ENCODE data around the gene AWAT2. TPM values are rescaled to one million over a fixed set of nuclear protein-coding genes. Genes with fewer than 3 reads are reported as not detected.

AWAT2 gene
- total RNA-seq, 1 donor from 2014 or later, result not detected

DNA sequence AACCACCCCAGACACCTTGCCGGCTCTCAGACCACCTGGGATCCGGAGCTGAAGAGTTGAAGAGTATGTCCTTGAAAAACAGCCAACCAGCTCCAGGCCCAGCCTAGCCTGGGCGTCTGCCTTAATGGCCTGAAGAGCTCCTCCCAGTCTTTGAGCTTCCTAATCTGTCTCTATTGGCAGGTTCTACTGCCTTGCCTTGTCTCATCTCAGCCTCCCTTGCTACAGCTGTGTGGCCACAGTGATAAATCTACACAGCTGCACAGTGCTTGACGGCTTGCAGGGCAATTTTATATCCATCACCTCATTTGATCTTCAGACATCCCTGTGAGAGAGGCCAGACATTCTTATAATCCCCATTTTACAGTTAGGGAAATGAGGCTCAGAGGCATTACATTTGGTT is 19.9 kb downstream of the AWAT2 start:
- no peak overlapping the region for H3K27ac ChIP-seq
- H3K9me3 ChIP-seq (ENCODE audit: low read depth), result no peaks in the 10 kb centered on the region
- no peaks in the 10 kb centered on the region for H3F3A ChIP-seq (ENCODE audit: low read depth)
- H3K4me2 ChIP-seq, result no peak overlapping the region
- TF ChIP-seq, protein P1, sequence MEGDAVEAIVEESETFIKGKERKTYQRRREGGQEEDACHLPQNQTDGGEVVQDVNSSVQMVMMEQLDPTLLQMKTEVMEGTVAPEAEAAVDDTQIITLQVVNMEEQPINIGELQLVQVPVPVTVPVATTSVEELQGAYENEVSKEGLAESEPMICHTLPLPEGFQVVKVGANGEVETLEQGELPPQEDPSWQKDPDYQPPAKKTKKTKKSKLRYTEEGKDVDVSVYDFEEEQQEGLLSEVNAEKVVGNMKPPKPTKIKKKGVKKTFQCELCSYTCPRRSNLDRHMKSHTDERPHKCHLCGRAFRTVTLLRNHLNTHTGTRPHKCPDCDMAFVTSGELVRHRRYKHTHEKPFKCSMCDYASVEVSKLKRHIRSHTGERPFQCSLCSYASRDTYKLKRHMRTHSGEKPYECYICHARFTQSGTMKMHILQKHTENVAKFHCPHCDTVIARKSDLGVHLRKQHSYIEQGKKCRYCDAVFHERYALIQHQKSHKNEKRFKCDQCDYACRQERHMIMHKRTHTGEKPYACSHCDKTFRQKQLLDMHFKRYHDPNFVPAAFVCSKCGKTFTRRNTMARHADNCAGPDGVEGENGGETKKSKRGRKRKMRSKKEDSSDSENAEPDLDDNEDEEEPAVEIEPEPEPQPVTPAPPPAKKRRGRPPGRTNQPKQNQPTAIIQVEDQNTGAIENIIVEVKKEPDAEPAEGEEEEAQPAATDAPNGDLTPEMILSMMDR (IDR thresholded peaks at IDR 0.05), result no peak
- TF ChIP-seq EZH2 (IDR thresholded peaks at IDR 0.05) (no peak), EZH2phosphoT487 (IDR thresholded peaks at IDR 0.05) (no peak)
- Mint-ChIP-seq H3K27ac (no peak overlapping the region), H3K4me3 (no peak overlapping the region), H3K4me1 (no peaks in the 10 kb centered on the region), H3K27me3 (ENCODE audit: insufficient read depth, low read depth) (peaks cover 9% of the 10 kb centered on the region), H3K9me3 (peaks cover 2% of the 10 kb centered on the region), H3K36me3 (no peaks in the 10 kb centered on the region)
- H4K20me1 ChIP-seq (ENCODE audit: low read depth), result no peaks in the 10 kb centered on the region
- no peaks in the 10 kb centered on the region for H3K27me3 ChIP-seq
- no peak overlapping the region for H2AFZ ChIP-seq (replicated peaks)
- no peak for DNase-seq (ENCODE audit: low spot score)
- H3K4me3 ChIP-seq, result no peak overlapping the region
- H3K4me1 ChIP-seq, result no peaks in the 10 kb centered on the region
- H3K79me2 ChIP-seq (ENCODE audit: low read depth), result no peaks in the 10 kb centered on the region
- no peak overlapping the region for H3K9ac ChIP-seq
- no peaks in the 10 kb centered on the region for H3K36me3 ChIP-seq

DNA sequence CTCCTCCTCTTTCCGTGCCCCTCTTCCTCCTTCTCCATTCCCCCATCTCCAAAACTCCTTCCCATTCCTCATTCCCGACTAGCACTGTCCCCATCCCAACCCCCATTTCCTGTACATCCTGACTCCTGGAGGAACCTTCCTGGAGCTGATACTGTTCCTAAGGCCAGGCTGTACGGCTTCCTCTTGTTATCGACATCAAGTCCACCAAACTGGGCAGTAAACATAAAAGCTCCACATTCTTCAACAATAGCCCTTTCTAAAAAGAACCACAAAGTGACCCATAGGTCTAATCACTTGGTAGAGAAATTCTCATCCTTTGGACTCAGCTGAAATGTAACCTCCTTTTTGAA is 22.9 kb downstream of the AWAT2 start:
- TF ChIP-seq EZH2phosphoT487 (IDR thresholded peaks at IDR 0.05) (no peak), EZH2 (IDR thresholded peaks at IDR 0.05) (no peak)
- TF ChIP-seq, protein P1 (IDR thresholded peaks at IDR 0.05), result no peak
- Mint-ChIP-seq H3K9me3 (peaks cover 2% of the 10 kb centered on the region), H3K27ac (no peak overlapping the region), H3K27me3 (ENCODE audit: insufficient read depth, low read depth) (peaks cover 9% of the 10 kb centered on the region), H3K36me3 (no peaks in the 10 kb centered on the region), H3K4me1 (no peaks in the 10 kb centered on the region), H3K4me3 (no peak overlapping the region)
- no peaks in the 10 kb centered on the region for H3K4me1 ChIP-seq
- no peaks in the 10 kb centered on the region for H4K20me1 ChIP-seq (ENCODE audit: low read depth)
- H3K27me3 ChIP-seq, result no peaks in the 10 kb centered on the region
- no peak overlapping the region for H3K27ac ChIP-seq
- H3K9me3 ChIP-seq (ENCODE audit: low read depth), result no peaks in the 10 kb centered on the region
- H3K9ac ChIP-seq, result no peak overlapping the region
- no peaks in the 10 kb centered on the region for H3K36me3 ChIP-seq
- H2AFZ ChIP-seq (replicated peaks), result no peak overlapping the region
- H3K79me2 ChIP-seq (ENCODE audit: low read depth), result no peaks in the 10 kb centered on the region
- H3K4me2 ChIP-seq, result no peak overlapping the region
- H3F3A ChIP-seq (ENCODE audit: low read depth), result no peaks in the 10 kb centered on the region
- DNase-seq (ENCODE audit: low spot score), result no peak
- H3K4me3 ChIP-seq, result no peak overlapping the region

DNA sequence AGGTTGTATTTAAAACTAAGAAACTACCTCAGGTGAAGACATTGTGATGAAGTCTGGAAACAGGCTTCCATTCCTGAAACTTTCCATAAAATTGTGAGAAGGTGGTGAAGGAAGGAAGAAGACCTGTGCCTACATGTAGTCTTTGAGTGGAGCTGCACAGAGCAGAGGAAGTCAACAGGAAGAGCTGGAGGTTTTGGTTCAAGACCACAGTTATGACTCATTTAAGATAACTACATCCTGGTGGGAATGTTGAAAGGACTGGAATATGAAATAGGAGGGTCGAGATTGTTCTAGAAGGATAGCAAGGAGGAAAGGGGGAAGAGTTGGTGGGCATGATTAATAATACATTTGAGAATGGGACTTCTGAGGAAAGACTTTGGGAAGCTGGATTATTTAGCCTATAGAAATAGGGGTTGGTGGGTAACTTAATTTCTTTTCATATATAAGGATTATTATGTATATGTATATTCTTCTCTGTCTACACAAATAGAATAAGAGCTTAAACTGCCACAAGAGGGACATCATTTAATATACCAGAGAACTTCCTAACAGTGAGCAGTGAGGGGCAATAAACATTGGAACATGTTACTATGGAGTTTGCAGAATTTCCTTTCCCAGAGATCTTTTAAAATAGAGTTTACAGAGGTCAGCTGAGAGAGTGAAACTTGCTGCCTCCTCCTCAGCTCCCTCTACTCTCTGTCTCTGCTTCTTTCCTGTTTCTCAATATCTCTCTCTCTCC is 23.5 kb downstream of the AWAT2 start:
- no peak overlapping the region for H3K4me2 ChIP-seq
- no peak overlapping the region for H3K9ac ChIP-seq
- H3K36me3 ChIP-seq, result no peaks in the 10 kb centered on the region
- no peaks in the 10 kb centered on the region for H4K20me1 ChIP-seq (ENCODE audit: low read depth)
- H3K79me2 ChIP-seq (ENCODE audit: low read depth), result no peaks in the 10 kb centered on the region
- H3K9me3 ChIP-seq (ENCODE audit: low read depth), result no peaks in the 10 kb centered on the region
- H3F3A ChIP-seq (ENCODE audit: low read depth), result no peaks in the 10 kb centered on the region
- Mint-ChIP-seq H3K4me1 (no peaks in the 10 kb centered on the region), H3K36me3 (no peaks in the 10 kb centered on the region), H3K4me3 (no peak overlapping the region), H3K27me3 (ENCODE audit: insufficient read depth, low read depth) (peaks cover 8% of the 10 kb centered on the region), H3K9me3 (peaks cover 2% of the 10 kb centered on the region), H3K27ac (no peak overlapping the region)
- H3K4me1 ChIP-seq, result no peaks in the 10 kb centered on the region
- no peak overlapping the region for H2AFZ ChIP-seq (replicated peaks)
- H3K27me3 ChIP-seq, result no peaks in the 10 kb centered on the region
- DNase-seq (ENCODE audit: low spot score), result no peak
- no peak overlapping the region for H3K27ac ChIP-seq
- TF ChIP-seq EZH2phosphoT487 (IDR thresholded peaks at IDR 0.05), result no peak
- TF ChIP-seq EZH2 (IDR thresholded peaks at IDR 0.05), result no peak
- TF ChIP-seq, protein P1 (IDR thresholded peaks at IDR 0.05), result no peak
- no peak overlapping the region for H3K4me3 ChIP-seq
